Liver (tissue), 3 donors: Measurements from ENCODE around the gene CREB5.

Experiments used
- JUND ChIP-seq, 2 donors: IDR thresholded peaks; 2 replicates each; pipeline ENCODE4 v1.6.1; 2016; ENCODE audit warnings: antibody characterized with exemption in 2 of 2
- TF ChIP-seq, protein P1 (sequence below): fragments of 150-350 bp; IDR thresholded peaks from 2 replicates; pipeline ENCODE4 v1.5.1; 2017; ENCODE audit warnings: improper control_type of control experiment, low read depth, low read length; ENCODE audit not compliant: missing input control
- donor health status: healthy.
- donor health status: healthy.

DNA sequence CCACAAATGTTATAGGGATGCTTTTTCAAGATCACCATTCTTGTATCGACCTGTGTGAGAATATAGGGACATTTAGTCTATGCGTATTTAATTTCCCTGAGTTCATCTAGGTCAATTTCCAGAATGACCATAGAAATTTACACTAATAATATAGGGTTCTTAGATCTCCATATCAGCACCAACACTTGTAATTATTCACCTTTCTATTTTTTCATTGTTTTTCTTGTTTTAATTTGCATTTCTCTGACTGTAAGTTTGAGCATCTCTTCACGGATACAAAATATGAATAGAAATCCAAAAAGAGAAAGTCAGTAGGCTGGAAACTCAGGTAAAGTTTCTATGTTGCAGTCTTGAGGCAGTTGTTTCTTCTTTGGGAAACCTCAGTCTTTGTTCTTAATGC is 134.8 kb downstream of the CREB5 start:
- TF ChIP-seq, protein P1, sequence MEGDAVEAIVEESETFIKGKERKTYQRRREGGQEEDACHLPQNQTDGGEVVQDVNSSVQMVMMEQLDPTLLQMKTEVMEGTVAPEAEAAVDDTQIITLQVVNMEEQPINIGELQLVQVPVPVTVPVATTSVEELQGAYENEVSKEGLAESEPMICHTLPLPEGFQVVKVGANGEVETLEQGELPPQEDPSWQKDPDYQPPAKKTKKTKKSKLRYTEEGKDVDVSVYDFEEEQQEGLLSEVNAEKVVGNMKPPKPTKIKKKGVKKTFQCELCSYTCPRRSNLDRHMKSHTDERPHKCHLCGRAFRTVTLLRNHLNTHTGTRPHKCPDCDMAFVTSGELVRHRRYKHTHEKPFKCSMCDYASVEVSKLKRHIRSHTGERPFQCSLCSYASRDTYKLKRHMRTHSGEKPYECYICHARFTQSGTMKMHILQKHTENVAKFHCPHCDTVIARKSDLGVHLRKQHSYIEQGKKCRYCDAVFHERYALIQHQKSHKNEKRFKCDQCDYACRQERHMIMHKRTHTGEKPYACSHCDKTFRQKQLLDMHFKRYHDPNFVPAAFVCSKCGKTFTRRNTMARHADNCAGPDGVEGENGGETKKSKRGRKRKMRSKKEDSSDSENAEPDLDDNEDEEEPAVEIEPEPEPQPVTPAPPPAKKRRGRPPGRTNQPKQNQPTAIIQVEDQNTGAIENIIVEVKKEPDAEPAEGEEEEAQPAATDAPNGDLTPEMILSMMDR, result no peak
- TF ChIP-seq JUND (IDR thresholded peaks at IDR 0.05), result no peak
